Tibial artery (tissue), 4 donors: ENCODE results near the gene CHN1.

Experiments
- DNase-seq, 2 donors: peaks; one replicate each; pipeline ENCODE4 v3.0.0-alpha.2; 2019
- H3K27ac ChIP-seq, 2 donors: fragments of 200-600 bp; sonication (generic) in 1 of 2; 1 replicate in 1 of 2; 2 replicates in 1 of 2; pipeline ENCODE4 v1.5.1; 2018 to 2019; ENCODE audit warnings: mild to moderate bottlenecking in 1 of 2
- H3K27me3 ChIP-seq, 2 donors: fragments of 200-600 bp; sonication (generic) in 1 of 2; one replicate each; pipeline versions ENCODE4 v1.5.1 to v1.6.0; 2016 to 2019
- H3K36me3 ChIP-seq, 3 donors: fragments of 200-600 bp; sonication (generic) in 2 of 3; one replicate each; pipeline ENCODE4 v1.5.1; 2016 to 2019; ENCODE audit warnings: mild to moderate bottlenecking in 2 of 3
- H3K4me1 ChIP-seq, 4 donors: fragments of 200-600 bp; sonication (generic) in 2 of 4; 1 replicate in 3 of 4; 2 replicates in 1 of 4; pipeline ENCODE4 v1.5.1; 2016 to 2019
- H3K4me3 ChIP-seq, 2 donors: fragments of 200-600 bp; sonication (generic) in 1 of 2; 1 replicate in 1 of 2; 2 replicates in 1 of 2; pipeline ENCODE4 v1.5.1; 2018 to 2019; ENCODE audit warnings: mild to moderate bottlenecking in 2 of 2
- H3K9me3 ChIP-seq, 3 donors: fragments of 200-600 bp; sonication (generic) in 1 of 3; one replicate each; pipeline ENCODE4 v1.5.1; 2016 to 2019
- CTCF ChIP-seq, 2 experiments: fragments of 200-600 bp in 1 of 2; fragments of 450-650 bp in 1 of 2; IDR thresholded peaks; one replicate each; pipeline ENCODE4 v1.5.1; 2017 to 2019; ENCODE audit warnings: antibody characterized with exemption in 2 of 2, mild to moderate bottlenecking in 1 of 2, moderate library complexity in 1 of 2
- intact Hi-C: fragments of 100-400 bp; cut with DNase I; formaldehyde crosslinking; loops from one replicate; pipeline ENCODE4 v1.15.0; 2023; ENCODE audit warnings: low total_unique reads

The CHN1 gene

GRCh38 chr2:174781996-174782395 is 223.2 kb downstream of the CHN1 start:
- Histone ChIP-seq H3K27me3 (peaks cover 0 to 6% of the 10 kb centered on the region in 2 donors), H3K27ac (no peak overlapping the region), H3K4me1 (peaks cover 0 to 7% (median 0%) of the 10 kb centered on the region in 4 donors), H3K4me3 (no peak overlapping the region), H3K36me3 (no peaks in the 10 kb centered on the region), H3K9me3 (no peaks in the 10 kb centered on the region)
- TF ChIP-seq CTCF (IDR thresholded peaks at IDR 0.05): no peak
- intact Hi-C loops: no loop called here
- no peak for DNase-seq

- no peaks in the 10 kb centered on the region for H3K9me3 ChIP-seq
- intact Hi-C loops: no loop called here
These were observed 223.9 kb downstream of the CHN1 start for GRCh38 chr2:174781298-174781697.

GRCh38 chr2:174780856-174781255 is 224.3 kb downstream of the CHN1 start:
- Histone ChIP-seq H3K9me3 (no peaks in the 10 kb centered on the region), H3K36me3 (no peaks in the 10 kb centered on the region), H3K27me3 (peaks cover 0 to 6% of the 10 kb centered on the region in 2 donors), H3K4me1 (peaks cover 0 to 7% (median 0%) of the 10 kb centered on the region in 4 donors), H3K27ac (no peak overlapping the region), H3K4me3 (no peak overlapping the region)
- intact Hi-C loops: no loop called here
- no peak for TF ChIP-seq CTCF (IDR thresholded peaks at IDR 0.05)
- DNase-seq: no peak

More at GRCh38 chr2:174781298-174781697, 223.9 kb downstream of the CHN1 start:
- Histone ChIP-seq H3K4me1 (peaks cover 0 to 7% (median 0%) of the 10 kb centered on the region in 4 donors), H3K4me3 (no peak overlapping the region), H3K27ac (no peak overlapping the region), H3K36me3 (no peaks in the 10 kb centered on the region), H3K27me3 (peaks cover 0 to 6% of the 10 kb centered on the region in 2 donors)
- no peak for DNase-seq
- TF ChIP-seq CTCF (IDR thresholded peaks at IDR 0.05): no peak

GRCh38 chr2:174780191-174780840 is 224.9 kb downstream of the CHN1 start:
- no peak overlapping the region for H3K27ac ChIP-seq
- TF ChIP-seq CTCF (IDR thresholded peaks at IDR 0.05): no peak
- H3K4me1 ChIP-seq: peaks cover 0 to 7% (median 0%) of the 10 kb centered on the region in 4 donors
- H3K36me3 ChIP-seq: no peaks in the 10 kb centered on the region
- H3K4me3 ChIP-seq: no peak overlapping the region
- intact Hi-C loops: no loop called here
- no peak for DNase-seq
- no peaks in the 10 kb centered on the region for H3K9me3 ChIP-seq
- H3K27me3 ChIP-seq: peaks cover 0 to 6% of the 10 kb centered on the region in 2 donors

GRCh38 chr2:174779361-174779928 is 225.7 kb downstream of the CHN1 start:
- peaks cover 0 to 6% of the 10 kb centered on the region in 2 donors for H3K27me3 ChIP-seq
- H3K9me3 ChIP-seq: no peaks in the 10 kb centered on the region
- H3K36me3 ChIP-seq: no peaks in the 10 kb centered on the region
- peaks cover 0 to 7% (median 0%) of the 10 kb centered on the region in 4 donors for H3K4me1 ChIP-seq
- intact Hi-C loops: loop anchor here (5.0 kb wide), 1 partner anchor 198 kb away; no protein-coding TSS in a partner anchor
- DNase-seq: no peak
- TF ChIP-seq CTCF (IDR thresholded peaks at IDR 0.05): no peak
- no peak overlapping the region for H3K4me3 ChIP-seq
- H3K27ac ChIP-seq: no peak overlapping the region
